Motor neuron (in vitro differentiated cells): ENCODE data around the gene TM6SF1. TPM values are rescaled to one million over a fixed set of nuclear protein-coding genes. Genes with fewer than 3 reads are reported as not detected.
"Not testable (repeated sequence)": the region's sequence is repeated elsewhere in the genome, so short reads cannot be mapped to it uniquely, and the experiment has no call there.

Experiments used
- ATAC-seq, 8 experiments: fragments of 200-7000 bp; cut with Tn5 transposase; replicated peaks in 6 of 8; 2 replicates each; pipeline ENCODE4 v1.8.0; 2021; ENCODE audit warnings: mild to moderate bottlenecking in 8 of 8, moderate library complexity in 8 of 8
- H3K27ac ChIP-seq, 2 donors: fragments of 250-450 bp; sonication (Bioruptor Pico); 2 replicates each; pipeline ENCODE4 v1.9.0; 2021; ENCODE audit warnings: antibody characterized with exemption in 2 of 2, mild to moderate bottlenecking in 2 of 2, moderate library complexity in 1 of 2
- H3K4me1 ChIP-seq, 2 donors: fragments of 250-450 bp; sonication (Bioruptor Pico); replicated peaks in 1 of 2; 2 replicates each; pipeline ENCODE4 v1.6.1; 2021; ENCODE audit warnings: antibody characterized with exemption in 2 of 2, mild to moderate bottlenecking in 2 of 2, moderate library complexity in 1 of 2
- H3K4me3 ChIP-seq, 5 donors: fragments of 250-450 bp; sonication (Bioruptor Pico); 2 replicates each; pipeline ENCODE4 v1.9.0; 2021; ENCODE audit warnings: antibody characterized with exemption in 5 of 5, mild to moderate bottlenecking in 5 of 5, moderate library complexity in 4 of 5
- WGBS, 10 experiments: fragments of 450-650 bp; shearing (Covaris generic); methylation state at CpG; one replicate each; pipeline ENCODE4 v1.0.0; 2022; 5-methylcytosine and 5-hydroxymethylcytosine counted together
- in situ Hi-C, 9 experiments: fragments of 400-800 bp; cut with MboI; loops; one replicate each; pipeline ENCODE4 v1.15.0; 2021; ENCODE audit warnings: low sequenced_read_pairs in 9 of 9, low pct_unique_long_range_greater_than_20kb in 2 of 9; ENCODE audit not compliant: unreplicated experiment in 9 of 9
- total RNA-seq, 8 experiments: library from RNA; unstranded; fragments of 300-600 nt; gene quantifications; 2 replicates each; pipeline versions ENCODE4 v1.2.3 to v1.2.4, GENCODE V29; 2022

Gene TM6SF1
- total RNA-seq, 8 experiments from 2014 or later: 0.33 to 4.3 (median 0.78) TPM; not detected in 2

DNA sequence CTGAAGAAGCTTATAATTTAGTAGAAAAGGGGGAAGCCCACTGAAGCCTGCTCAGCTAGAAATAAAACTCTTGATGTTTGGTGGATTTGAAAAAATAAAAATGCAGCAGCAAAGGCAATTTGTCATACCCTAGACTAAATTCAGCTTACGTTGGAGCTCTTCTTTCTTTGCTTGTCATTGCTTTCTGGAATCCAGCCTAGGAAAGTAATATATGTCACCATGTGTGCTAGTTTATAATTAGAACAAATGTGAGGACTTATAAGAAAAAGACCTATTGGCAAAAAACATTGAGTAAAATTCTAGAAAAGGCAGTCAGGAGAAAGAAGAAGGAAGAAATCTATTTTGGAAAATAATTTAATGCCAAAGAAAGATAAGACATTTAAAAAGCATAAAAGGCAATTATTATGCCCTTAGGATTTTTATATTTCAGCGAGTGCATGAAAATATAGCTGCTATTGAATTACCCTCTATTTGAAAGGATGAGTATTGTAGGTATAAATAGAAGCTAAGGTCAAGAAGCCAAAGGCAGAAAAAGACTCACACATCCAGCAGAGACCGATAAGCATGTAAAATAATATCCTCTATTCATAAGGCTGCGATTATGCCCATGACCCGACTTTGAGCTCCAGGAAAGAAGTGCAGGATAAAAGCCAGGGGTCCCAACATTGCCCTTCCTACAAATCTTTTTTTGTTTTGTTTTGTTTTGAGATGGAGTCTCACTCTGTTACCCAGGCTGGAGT, 29.8 kb upstream of the TM6SF1 start:
- in situ Hi-C loops: no loop called here
- WGBS, 10 experiments: 22 to 78% (median 60%) methylated on average over 1 to 5 of the region's 5 CpGs
- Histone ChIP-seq H3K4me3 (no peak overlapping the region), H3K4me1 (peaks cover 0 to 3% of the 10 kb centered on the region in 2 donors), H3K27ac (no peak overlapping the region)
- ATAC-seq: no peak

DNA sequence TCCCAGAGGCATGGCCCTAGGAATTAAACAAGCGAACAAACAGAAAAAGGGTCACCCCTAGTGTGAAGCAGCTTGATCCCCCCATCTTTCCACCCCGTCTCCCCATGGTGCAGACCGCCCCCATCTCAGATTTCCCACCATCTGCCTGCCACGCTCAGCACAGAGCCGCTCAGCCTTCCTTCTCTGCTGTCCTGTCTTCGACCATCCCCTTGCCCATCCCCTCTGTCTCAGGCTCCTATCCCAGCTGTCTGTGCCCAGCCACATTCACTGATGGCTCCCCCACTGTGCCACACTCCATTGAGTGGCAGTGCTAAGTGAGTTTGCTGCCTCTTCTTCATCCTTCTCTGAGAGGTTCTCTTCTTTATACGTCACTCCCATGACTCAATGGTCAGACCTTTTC, 28.7 kb upstream of the TM6SF1 start:
- in situ Hi-C loops: no loop called here
- H3K4me3 ChIP-seq: no peak overlapping the region
- 100% methylated on average over 1 of the region's 7 CpGs; no CpG with 5 or more reads in 6 of the 10 experiments for WGBS, 10 experiments
- peaks cover 0 to 3% of the 10 kb centered on the region in 2 donors for H3K4me1 ChIP-seq
- H3K27ac ChIP-seq: no peak overlapping the region
- no peak for ATAC-seq

GRCh38 chr15:83081256-83082014, 26.0 kb upstream of the TM6SF1 start:
- in situ Hi-C loops: no loop called here
- WGBS, 10 experiments: 52 to 91% (median 80%) methylated on average over 3 to 5 of the region's 5 CpGs
- Histone ChIP-seq H3K4me1 (peaks cover 0 to 3% of the 10 kb centered on the region in 2 donors), H3K27ac (no peak overlapping the region), H3K4me3 (no peak overlapping the region)
- ATAC-seq: peak in 1 of 8 experiments; percentile 31

DNA sequence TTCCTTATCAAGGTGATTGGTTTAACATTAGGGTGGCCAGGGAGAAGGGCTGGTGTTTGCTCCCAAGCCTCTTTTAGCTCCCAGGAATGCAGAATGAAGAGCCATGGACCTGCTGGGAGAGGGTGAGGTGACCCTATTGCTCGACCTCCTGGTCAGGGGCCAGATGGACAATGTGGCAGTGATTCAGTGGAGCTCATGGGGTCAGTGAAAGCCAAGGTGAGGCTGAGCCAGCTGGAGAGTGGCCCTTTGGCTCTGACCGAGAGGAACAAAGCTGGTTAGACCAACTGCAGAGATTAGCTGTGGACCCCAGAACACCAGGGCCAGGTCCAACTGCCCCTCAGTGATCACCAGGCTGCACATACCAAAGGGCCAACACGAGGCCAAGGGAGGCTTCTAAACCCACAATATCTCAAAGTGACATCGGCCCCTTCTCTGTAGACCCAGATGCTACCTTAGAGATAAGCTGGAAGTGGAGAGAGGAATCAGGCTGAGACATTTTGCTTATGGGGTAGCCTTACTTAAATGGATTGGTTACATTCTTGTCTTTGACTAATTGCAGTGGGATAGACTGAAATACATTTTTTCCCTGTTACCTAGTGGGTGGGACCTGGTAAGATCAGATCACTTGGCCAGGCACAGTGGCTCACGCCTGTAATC, 24.6 kb upstream of the TM6SF1 start:
- in situ Hi-C loops: no loop called here
- Histone ChIP-seq H3K27ac (no peak overlapping the region), H3K4me3 (no peak overlapping the region), H3K4me1 (no peaks in the 10 kb centered on the region)
- WGBS, 10 experiments: 18 to 80% (median 58%) methylated on average over 1 to 4 of the region's 5 CpGs; no CpG with 5 or more reads in 3 of the 10 experiments
- no peak for ATAC-seq

GRCh38 chr15:83085461-83085860, 22.0 kb upstream of the TM6SF1 start:
- H3K27ac ChIP-seq, in situ Hi-C loops, H3K4me3 ChIP-seq, H3K4me1 ChIP-seq, ATAC-seq: not testable (repeated sequence)
- 0 to 100% (median 83%) methylated on average over 1 to 3 of the region's 3 CpGs; no CpG with 5 or more reads in 3 of the 10 experiments for WGBS, 10 experiments

DNA sequence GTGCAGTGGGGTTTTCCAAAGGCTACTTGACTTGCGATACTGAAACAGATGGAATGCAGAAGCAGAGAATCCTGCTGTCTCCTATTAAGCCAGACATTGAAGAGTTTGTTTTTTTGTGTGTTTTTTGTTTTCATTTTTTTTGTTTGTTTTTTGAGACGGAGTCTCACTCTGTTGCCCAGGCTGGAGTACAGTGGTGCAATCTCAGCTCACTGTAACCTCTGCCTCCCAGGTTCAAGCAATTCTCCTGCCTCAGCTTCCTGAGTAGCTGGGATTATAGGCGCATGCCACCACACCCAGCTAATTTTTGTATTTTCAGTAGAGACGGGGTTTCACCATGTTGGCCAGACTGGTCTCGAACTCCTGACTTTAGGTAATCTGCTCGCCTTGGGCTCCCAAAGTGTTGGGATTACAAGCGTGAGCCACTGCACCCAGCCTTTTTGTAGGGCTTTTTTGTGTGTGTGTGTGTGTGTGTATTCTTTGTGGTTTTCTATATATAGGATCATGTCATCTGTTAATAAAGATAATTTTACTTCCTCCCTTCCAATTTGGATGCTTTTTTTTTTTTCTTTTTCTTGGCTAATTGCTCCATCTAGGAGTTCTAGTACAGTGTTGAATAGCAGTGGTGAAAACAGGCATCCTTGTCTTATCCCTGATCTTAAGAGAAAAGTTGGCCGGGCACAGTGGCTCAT, 21.4 kb upstream of the TM6SF1 start:
- in situ Hi-C loops, ATAC-seq, H3K27ac ChIP-seq, H3K4me3 ChIP-seq, H3K4me1 ChIP-seq: not testable (repeated sequence)
- 0 to 96% (median 86%) methylated on average over 1 to 7 of the region's 8 CpGs; no CpG with 5 or more reads in 1 of the 10 experiments for WGBS, 10 experiments

DNA sequence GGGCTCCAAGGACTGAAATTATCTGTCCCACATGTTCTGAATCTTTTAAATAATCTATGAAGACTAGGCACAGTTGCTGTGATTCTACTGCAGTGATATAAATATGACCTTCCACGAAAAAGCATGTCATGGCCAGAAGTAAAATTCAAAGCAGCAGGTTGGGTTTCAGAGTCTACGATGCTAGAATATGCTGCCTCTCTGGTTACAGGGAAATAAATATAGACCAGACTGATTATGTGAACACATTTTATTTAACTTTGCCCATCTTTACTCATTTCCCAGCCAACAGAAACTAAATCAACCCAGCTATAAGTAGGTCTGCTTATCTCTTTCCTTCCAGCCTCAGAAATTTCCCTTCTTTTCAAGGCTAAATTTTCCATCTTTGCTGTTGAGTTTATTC, 19.9 kb upstream of the TM6SF1 start:
- 38 to 92% (median 67%) methylated on average over 2 of the region's 2 CpGs; no CpG with 5 or more reads in 2 of the 10 experiments for WGBS, 10 experiments
- in situ Hi-C loops: no loop called here
- no peak for ATAC-seq
- H3K4me1 ChIP-seq: no peaks in the 10 kb centered on the region
- H3K27ac ChIP-seq: no peak overlapping the region
- H3K4me3 ChIP-seq: no peak overlapping the region

DNA sequence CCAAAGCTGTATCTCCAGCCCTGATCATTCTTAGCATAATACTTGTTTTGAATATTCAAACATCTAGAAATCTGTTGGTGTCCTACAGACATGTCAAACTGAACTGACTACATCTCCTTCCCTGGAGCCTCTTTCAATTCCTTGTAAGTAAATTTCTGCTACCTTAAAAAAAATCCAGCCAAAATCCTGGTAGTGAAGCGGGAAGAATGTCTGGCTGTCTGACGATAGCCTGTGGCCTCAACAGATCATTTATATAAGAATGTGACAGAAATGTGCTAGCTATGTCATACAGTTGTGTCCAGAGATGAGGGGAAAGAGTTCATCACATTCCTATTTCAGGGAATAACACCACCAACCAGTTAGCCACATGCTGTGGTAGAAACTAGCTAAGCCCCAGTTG, 18.6 kb upstream of the TM6SF1 start:
- Histone ChIP-seq H3K27ac (no peak overlapping the region), H3K4me1 (no peaks in the 10 kb centered on the region), H3K4me3 (no peak overlapping the region)
- peak in 3 of 8 experiments; percentile 34 to 63 (median 39) for ATAC-seq
- in situ Hi-C loops: no loop called here
- WGBS, 10 experiments: 5 to 100% (median 85%) methylated on average over 1 to 2 of the region's 2 CpGs; no CpG with 5 or more reads in 2 of the 10 experiments

- no peak for ATAC-seq
- Histone ChIP-seq H3K4me1 (peaks cover 0 to 6% of the 10 kb centered on the region in 2 donors), H3K4me3 (no peak overlapping the region), H3K27ac (no peak overlapping the region)
- in situ Hi-C loops: no loop called here
- 0 to 80% (median 25%) methylated on average over 1 to 4 of the region's 4 CpGs for WGBS, 10 experiments
Measured at GRCh38 chr15:83090465-83090864, 17.0 kb upstream of the TM6SF1 start.

DNA sequence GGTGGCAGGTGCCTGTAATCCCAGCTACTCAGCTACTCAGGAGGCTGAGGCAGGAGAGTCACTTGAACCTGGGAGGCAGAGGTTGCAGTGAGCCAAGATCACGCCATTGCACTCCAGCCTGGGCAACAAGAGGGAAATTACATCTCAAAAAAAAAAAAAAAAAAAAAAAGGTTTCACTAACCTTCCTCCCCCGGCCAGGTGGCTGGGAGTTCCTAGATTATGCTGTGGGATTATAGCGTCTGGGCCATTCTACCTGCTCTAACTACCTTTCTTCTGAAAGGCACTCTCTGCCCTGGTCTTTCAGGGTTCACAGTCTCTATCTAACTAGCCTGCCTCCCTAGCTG, 15.5 kb upstream of the TM6SF1 start:
- H3K27ac ChIP-seq, H3K4me1 ChIP-seq, H3K4me3 ChIP-seq, ATAC-seq, in situ Hi-C loops: not testable (repeated sequence)
- WGBS, 10 experiments: 40 to 95% (median 82%) methylated on average over 1 to 3 of the region's 3 CpGs; no CpG with 5 or more reads in 2 of the 10 experiments

DNA sequence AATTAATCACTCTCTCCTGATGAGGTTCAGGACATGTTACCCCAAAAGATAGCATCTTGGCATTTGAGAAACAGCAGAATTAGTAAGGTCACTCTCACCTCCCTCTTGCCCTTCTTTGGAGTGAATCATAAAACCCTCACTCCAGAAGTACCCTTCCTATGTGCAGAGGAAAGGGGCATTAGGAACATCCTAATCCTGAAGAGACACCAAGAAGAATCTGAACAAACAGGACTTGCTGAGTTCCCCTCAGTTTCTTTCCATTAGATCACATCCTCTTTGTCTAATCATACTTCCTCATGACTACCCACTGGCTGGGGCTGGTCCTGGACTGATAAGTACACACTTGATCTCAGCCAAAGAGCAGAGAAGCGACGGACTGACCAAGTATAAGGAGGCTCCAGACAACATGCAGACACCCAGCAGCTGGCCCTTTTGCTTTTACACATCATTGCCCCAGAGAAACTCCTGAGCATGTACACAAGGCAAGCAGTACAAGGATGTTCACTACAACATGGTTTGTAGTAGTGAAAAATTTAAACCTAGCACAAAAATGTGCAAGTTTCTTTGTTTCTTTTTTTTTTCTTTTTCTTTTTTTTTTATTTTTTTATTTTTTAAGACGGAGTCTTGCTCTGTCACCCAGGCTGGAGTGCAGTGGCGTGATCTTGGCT, 15.0 kb upstream of the TM6SF1 start:
- WGBS, 10 experiments: 41 to 100% (median 88%) methylated on average over 2 to 4 of the region's 4 CpGs; no CpG with 5 or more reads in 2 of the 10 experiments
- in situ Hi-C loops: no loop called here
- H3K4me3 ChIP-seq: no peak overlapping the region
- peaks cover 0 to 6% of the 10 kb centered on the region in 2 donors for H3K4me1 ChIP-seq
- no peak overlapping the region for H3K27ac ChIP-seq
- peak in 1 of 8 experiments; percentile 62 for ATAC-seq

DNA sequence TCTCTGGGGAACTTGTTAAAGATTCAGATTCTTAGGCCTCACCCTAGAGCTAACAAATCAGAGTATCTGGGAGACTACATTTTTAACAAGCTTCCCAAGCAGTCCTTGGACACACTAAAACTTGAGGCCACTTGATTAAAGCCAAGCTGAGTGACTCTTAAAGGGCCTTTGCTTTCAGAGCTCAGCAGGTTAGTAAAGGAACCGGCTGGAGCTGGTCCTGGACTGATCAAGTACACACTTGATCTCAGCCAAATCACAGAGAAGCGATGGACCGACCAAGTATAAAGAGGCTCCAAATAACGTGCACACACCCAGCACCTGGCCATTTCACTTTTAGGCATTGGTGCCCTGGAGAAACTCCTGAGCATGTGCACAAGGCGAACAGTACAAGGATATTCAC, 12.9 kb upstream of the TM6SF1 start:
- 36 to 100% (median 72%) methylated on average over 1 to 5 of the region's 5 CpGs; no CpG with 5 or more reads in 1 of the 10 experiments for WGBS, 10 experiments
- peak in 2 of 8 experiments; percentile 28 to 82 for ATAC-seq
- peaks cover 0 to 6% of the 10 kb centered on the region in 2 donors for H3K4me1 ChIP-seq
- no peak overlapping the region for H3K4me3 ChIP-seq
- H3K27ac ChIP-seq: no peak overlapping the region
- in situ Hi-C loops: no loop called here
